ENCODE results near the gene LMOD1. TPM values are rescaled to one million over a fixed set of nuclear protein-coding genes. Genes with fewer than 3 reads are reported as not detected.
"Not testable (repeated sequence)": the region's sequence is repeated elsewhere in the genome, so short reads cannot be mapped to it uniquely, and the experiment has no call there.

Gene LMOD1
- total RNA-seq, 1 experiment from 2014 or later = not detected

DNA sequence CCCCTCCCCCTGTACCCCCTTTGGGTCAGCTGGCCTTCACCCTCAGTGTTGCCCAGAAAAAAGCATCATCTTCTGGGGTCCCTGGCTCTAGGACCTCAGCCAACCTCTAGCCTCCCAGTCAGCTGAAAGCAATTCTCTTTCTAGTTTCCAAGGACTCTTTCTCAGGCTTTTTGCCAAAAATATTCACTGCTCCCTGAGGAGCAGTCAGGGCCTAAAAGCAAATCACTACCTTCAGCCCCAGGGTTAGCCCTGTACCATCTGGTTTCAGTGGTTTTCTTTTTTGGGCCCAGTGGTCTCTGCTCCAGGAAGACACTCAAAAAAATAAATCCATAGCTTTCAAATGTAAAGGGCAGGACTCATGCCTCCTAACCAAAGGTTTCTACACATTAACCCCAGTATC, 3.1 kb upstream of the LMOD1 start:
- no peak for DNase-seq (ENCODE audit: extremely low read depth, low read depth)

DNA sequence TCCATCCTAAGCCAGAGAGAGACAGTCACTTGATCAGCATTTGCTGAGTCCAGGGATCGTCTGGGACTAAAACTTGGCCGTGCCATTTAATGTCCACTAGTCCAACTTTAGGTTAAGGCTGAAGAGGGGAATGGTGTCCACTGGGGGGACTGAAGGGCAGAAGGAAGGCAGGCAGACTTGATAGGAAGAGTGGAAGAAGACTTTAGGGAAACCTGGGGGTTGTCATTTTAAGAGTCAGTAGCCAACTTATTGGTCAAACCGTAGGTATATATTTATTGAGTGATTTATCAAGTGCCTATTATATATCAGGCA, 1.3 kb upstream of the LMOD1 start:
- DNase-seq (ENCODE audit: extremely low read depth, low read depth) = no peak

DNA sequence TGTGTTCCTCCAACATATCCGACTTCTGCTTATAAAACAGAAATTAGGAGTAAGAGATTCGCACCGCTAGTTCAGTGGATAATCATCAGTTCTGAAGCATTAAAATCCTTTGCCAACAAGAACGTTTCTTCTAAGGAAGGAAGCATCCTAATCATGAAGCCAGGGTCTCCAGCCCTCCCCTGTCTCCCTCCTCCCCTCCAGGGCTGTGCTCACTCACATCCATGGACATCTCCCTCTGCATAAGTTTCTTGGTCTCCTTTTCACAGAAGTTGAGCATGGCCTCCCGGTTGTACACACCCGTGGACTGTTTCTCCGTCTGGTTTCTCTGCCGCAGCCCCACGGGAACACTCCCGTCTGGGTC, 505 bp downstream of the LMOD1 start:
- no peak for DNase-seq (ENCODE audit: extremely low read depth, low read depth)

DNA sequence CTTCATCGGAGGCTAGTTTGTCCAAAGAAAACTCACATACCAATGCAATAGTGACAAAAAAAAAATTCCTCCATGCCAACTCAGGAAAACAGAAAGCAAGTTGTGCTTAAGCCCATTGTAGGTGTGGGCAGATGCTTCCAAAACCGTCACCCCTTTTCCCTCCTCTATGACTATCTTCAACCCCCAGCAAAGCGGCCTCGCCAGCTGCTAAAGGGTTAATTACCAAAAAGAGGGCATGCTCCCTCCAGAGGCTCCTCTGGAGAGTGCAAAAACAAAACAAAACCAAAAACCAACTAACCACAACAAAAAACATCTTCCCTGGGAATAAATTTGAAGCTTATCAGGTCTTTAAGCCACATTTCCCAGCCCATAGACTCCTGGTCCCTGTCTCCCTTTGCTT, 1.2 kb downstream of the LMOD1 start:
- no peak for DNase-seq (ENCODE audit: extremely low read depth, low read depth)

DNA sequence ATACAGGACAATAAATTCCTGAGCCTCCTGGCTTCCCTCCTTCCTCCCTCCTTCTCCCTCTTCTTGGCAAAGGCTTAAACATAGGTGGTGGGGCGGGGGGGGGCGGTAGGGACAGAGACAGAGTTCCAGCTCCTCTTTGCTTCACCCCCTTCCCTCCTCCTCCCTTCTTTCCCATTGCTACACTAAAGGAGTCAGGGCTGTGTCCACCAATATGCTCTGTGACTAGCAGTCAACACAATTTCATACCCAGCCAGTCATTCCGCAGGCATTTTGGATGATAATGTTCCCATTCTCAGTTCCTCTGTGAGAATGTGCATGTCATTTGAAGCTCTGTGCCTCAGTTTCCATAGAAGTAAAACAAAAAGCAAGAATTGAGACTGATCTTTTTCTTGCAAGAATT, 1.7 kb downstream of the LMOD1 start:
- no peak for DNase-seq (ENCODE audit: extremely low read depth, low read depth)

DNA sequence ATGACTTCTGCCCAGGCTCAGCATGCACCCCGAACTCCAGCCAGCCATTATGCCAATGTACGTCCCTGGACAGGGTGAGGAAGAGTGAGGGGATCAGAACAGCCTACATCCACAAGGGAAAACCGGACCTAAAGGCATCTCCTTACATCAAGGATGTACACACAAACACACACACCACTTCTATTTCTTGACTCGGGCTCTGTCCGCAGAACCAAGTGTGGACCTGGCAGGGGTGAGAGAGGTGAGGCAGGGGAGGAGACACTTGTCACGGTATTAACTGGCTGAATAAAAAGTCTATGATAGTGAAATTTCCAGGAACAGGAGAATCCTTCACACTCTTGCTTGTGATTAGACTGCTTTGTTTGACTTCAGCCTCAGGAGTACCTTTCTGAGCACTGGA, 2.3 kb downstream of the LMOD1 start:
- DNase-seq (ENCODE audit: extremely low read depth, low read depth) = no peak

DNA sequence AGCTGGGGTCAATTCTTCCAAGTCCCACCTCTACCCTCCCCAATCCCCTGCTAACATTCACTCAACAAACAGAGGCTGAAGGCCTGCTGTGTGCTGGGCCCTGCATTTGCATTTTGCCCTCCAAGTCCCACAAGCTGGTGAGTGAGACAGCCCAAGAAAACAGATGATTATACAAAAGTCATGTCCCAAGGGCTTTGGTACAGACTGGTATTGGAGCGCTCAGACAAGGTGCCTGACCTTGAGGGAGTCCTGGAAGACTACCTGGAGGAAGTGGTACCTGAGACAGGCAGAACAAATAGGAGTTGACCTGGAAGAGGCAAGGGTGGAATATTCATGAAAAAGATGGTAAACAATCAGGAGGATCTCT, 4.2 kb downstream of the LMOD1 start:
- no peak for DNase-seq (ENCODE audit: extremely low read depth, low read depth)

DNA sequence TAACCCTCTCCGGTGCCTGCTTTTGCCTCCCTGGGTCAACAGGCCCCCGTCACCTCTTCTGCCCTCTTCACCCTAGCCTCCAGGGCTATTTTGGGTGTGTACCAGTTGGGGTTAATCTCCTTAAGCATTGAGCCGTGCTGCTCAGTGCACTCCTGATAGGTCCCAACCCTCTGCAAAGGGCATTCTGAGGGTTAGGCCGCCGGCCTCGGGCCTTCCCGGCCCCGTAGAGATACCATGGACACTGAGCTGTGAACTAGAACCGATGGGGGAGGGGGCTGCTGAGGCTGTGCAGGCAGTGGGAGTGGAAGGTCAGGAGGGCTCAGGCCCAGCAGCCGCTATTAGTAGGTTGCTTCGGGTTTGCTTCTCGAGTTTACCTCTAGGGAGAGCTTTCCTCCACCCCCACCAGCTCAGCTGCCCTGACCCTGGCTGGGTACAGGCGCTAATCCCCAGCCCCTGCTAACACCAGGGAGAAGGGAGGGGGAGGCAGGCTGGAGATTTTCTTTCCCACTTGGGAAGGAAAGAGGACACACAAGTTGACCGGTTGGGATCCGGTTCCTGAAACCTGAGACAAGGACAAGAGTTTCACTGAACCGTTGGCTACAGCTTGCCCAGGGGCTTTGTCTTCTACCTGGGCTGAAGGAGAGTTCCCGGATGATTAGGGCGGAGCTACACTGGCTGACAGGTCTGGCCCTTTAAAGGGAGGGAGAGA, 4.8 kb downstream of the LMOD1 start:
- DNase-seq (ENCODE audit: extremely low read depth, low read depth) = no peak

DNA sequence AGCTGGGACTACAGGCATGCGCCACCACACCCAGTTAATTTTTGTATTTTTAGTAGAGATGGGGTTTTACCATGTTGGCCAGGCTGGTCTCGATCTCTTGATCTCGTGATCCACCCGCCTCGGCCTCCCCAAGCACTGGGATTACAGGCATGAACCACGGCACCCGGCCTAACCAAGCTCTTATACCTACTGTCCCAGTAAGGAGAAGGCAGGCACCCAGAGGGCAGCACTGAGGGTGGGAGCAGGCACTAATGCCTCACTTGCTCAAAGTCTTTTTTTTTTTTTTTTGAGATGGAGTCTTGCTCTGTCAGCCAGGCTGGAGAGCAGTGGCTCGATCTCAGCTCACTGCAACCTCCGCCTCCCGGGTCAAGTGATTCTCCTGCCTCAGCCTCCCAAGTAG, 6.0 kb downstream of the LMOD1 start:
- DNase-seq (ENCODE audit: extremely low read depth, low read depth) = not testable (repeated sequence)

DNA sequence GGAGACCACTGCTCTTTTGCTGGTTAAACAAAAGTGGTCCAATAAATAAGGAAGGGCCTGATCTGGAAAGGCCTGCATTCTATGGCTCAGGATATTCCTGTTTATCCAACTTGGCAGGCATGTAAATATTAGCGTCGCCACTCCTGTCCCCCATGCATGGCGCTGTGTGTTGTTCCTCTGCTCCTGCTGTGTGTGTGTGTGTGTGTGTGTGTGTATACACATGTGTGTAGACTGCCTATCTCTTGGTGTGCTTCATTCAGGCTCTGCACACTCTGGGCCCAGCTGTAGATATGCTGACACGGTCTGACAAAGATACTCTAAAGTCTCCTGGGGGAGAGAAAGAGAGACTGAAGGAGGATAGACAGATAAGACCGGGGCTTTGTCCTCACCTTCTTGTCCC, 6.8 kb downstream of the LMOD1 start:
- no peak for DNase-seq (ENCODE audit: extremely low read depth, low read depth)

DNA sequence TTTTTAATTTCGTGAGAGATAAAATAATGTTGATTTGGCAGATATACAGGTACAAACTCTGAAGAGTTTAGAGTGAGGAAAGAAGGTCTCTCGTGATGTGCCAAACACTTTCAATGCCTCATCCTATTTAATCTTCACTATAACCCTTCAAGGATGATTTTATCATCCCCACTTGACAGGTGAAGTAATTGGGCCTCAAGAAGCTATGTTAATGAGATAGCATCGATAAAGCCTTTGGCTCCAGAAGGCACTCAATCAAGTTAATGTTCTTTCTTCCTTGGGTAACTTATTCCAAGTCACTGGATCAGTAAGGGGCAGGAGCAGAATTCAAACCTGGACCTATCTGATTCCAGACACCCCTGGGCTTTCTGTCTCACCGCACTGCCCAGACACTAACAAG, 7.2 kb downstream of the LMOD1 start:
- no peak for DNase-seq (ENCODE audit: extremely low read depth, low read depth)

DNA sequence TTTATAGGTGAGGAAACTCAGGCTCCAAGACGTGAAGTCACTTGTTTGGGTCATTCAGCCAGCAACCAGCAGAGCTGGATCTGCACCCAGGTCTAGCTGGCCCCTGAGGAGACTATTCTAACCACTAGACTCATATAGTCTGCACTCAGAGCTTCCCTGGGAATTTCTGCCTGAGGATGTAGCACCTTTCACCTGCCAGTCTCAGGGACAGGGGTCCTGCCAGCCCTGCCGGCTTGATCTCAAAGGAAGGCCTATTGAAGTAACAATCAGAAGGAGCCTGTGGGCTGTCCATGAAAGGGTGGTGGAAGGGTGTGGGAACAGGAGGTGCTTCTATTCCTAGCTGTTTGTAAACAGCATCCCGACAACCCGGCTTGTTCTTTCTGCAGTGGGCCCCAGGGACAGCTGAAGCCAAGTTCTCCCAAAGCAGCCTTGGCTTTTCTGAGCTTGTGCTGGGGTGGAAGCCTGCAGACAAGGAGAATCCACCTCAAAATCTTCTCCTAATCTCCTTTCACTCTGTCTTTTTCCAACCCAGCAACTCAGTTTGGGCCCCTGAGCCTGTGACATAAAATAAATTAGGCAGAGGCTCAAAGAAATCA, 7.8 kb downstream of the LMOD1 start:
- DNase-seq (ENCODE audit: extremely low read depth, low read depth) = no peak

DNA sequence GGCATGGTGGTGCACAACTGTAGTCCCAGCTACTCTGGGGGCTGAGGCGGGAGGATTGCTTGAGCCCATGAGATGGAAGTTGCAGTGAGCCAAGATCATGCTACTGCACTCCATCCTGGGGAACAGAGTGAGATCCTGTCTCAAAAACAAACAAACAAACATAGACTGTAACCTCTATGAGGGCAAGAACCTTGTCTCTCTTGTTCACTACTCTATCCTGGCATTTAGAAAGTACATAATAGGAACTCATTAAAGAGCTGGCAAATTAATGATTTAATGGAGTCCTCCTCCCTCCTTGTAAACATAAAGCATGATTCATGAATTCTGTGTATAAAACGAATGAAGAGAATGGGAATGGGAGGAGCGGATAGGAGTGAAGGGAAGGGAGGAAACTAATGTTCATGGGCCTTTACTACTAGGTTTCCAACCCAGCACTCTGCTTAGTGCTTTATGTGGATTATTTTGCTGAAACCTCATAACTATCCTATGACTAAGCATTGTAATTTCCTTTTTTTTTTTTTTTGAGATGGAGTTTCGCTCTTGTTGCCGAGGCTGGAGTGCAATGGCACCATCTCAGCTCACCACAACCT, 8.6 kb downstream of the LMOD1 start:
- no peak for DNase-seq (ENCODE audit: extremely low read depth, low read depth)

DNA sequence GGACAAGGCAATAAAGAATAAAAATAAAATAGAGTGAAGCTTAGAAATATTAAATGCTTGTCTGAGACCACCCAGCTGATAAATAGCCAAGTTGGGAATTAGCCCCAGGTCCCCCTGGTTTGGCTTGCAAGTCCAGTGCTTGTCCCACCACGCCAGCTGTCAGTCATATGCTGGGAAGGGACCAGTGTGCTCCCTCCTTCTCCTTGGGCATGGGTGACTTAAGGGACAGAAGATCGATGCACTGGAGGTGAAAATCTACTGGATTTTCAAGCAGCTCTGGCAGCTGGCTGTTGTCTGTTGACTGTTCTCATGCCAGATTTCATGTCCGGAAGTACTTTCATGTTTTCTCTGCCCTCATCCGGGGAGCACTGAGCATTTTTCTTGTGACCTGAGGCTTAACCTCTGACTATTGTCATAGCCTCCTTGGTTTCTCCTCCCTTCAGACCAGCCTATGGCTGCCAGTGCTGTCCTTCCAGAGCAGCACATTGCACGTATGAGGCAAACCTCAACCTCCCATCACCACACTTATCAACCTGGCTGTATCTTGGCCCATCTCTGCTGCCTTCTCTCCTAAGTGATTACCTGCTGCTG, 12.4 kb downstream of the LMOD1 start:
- DNase-seq (ENCODE audit: extremely low read depth, low read depth) = no peak

DNA sequence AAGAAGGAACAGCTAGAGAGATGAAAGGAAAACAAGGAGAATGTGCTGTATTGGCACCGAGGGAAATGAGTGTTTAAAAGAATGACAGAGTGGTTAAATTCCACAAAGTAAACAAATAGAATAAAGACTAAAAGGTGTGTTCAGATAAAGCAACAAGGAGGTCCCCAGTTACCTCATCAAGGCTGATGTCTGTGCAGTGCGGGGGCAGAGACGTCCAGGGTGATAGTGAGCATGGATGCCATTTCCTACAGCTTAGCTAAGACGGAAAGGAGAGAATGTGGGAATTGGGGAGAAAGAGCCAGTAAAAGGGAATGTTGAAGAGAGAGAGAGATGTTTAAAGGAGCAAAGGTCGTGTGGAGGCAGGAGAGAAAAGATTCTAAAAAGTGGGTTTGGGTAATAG, 15.5 kb downstream of the LMOD1 start:
- DNase-seq (ENCODE audit: extremely low read depth, low read depth) = no peak

DNA sequence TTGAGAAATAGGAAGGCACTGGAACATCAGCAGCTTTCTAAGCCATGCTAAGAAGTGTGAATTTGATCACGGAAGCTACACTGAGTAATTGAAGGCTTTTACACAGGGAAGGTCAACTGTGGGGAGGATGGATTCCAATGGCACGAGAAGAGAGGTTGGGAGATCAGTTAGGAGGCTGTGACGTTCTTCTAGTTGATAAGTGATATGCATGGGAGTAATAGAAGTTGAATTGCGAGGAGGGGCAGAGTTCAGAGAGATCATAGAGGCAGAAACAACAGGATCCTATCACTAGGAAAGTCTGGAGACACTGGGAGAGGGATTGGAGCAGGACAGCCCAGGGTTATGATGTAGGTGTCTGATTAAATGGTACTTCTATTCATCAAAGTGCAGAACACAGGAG, 16.2 kb downstream of the LMOD1 start:
- DNase-seq (ENCODE audit: extremely low read depth, low read depth) = no peak

DNA sequence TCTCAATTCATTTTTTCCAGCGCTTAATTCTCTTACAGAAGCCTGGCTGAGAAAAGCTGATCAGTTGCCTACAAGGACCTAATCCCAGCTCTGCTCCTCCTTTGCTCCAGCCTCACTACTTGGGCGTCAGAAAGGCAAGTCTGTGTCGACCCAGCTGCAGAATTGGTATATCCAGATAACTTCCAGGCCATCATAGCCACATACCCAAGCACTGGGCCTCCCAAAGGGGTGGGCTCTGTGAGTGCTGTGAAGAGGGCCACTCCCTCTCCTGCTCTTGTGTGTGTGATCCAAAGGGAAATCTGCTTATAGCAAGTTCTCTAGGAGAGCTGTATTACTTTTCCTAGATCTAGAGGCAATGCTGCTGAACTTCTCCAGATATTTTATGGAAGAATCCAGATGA, 18.1 kb downstream of the LMOD1 start:
- DNase-seq (ENCODE audit: extremely low read depth, low read depth) = no peak

DNA sequence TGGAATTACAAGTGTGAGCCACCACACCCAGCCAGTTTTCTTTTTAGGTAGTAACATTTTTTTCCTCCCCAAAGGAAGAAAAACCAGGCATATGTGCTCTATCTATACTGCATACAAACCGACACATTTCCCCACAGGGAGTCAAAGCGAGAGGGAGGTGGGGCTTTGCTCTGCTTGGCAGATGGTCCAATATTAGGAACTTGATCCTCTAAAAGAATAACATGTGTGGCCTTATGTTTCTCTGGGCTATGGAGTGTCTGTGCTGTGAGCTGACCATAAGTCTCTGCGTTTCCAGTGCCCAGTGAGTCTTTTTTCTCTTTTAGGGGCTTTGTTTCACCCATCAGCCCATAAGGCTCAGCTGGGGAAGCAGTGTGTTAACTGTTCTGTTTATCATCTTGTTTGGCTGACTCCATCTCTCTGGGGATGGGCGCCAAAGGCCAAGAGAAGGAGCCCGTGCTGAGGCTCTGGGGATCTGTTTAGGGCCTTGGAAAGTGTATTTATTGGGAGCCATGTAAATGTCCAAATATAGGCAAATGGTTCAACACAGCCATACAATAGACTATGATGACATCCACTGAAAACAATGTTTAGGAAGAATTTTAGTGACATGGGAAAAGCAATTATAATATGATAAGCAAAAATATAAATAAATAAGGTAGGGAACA, 20.2 kb downstream of the LMOD1 start:
- DNase-seq (ENCODE audit: extremely low read depth, low read depth) = no peak

DNA sequence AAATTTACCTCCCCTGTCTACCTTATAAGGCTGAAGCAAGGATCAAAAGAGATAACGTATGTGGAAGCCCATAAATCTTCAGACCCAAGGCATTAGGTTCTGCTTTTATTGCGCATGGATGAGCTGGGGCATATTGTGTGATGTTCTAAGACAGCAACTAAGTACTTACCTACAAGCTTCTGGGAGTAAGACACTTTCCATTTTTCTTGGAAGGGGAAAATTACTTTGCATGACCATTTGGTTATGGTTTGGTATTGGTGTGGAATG, 21.1 kb downstream of the LMOD1 start:
- DNase-seq (ENCODE audit: extremely low read depth, low read depth) = no peak

DNA sequence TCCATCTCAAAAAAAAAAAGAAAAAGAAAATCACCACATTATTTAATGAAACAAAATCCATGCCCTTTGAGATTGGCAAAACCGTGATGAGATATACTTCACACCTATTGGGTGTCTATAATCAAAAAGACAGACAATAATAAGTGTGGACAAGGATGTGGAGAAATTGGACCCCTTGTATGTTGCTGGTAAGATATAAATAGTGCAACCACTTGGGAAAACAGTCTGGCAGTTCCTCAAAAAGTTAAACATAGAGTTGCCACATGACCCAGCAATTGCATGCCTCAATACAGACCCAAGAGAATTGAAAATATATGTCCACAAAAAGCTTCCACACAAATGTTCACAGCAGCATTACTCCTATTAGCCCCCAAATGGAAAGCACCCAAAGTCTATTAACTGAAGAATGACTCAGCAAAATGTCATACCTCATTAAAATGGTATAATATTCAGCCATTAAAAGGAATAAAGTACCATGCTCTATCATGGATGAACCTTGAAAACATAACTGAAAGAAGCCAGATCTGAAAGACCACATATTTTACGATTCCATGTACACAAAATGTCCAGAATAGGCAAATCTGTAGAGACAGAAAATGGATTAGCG, 24.3 kb downstream of the LMOD1 start:
- DNase-seq (ENCODE audit: extremely low read depth, low read depth) = no peak

DNA sequence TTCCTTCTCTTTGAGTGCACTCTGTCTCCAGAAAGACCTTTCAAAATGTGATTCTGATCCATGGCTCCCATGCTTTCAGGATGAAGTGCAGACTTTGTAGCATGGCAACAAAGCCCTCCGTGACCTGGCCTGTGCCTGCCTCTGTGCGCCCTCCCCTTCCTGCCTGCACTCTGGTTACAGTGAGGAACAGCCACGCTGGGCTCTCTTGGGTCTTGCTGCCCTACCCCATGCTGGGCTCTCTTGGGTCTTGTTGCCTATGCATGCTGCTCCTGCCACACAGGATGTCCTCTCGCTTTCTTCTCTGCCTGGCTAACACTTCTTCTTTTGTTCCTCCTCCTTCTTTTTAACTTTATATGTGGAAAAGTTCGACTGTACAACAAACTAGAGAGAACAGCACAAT, 28.0 kb downstream of the LMOD1 start:
- no peak for DNase-seq (ENCODE audit: extremely low read depth, low read depth)
